ENCODE measurements around the gene SLC25A12.

Gene SLC25A12

GRCh38 chr2:171835386-171835785, 58.7 kb downstream of the SLC25A12 start:
- Histone ChIP-seq H3K4me2 (no peak overlapping the region), H3K36me3 (ENCODE audit: insufficient read depth) (no peaks in the 10 kb centered on the region), H2AFZ (ENCODE audit: low read depth) (no peak overlapping the region), H3K9ac (no peak overlapping the region), H4K20me1 (ENCODE audit: insufficient read depth) (no peaks in the 10 kb centered on the region), H3K27me3 (ENCODE audit: insufficient read depth, low read depth) (no peaks in the 10 kb centered on the region), H3K27ac (no peak overlapping the region), H3K79me2 (ENCODE audit: insufficient read depth, low read depth) (no peaks in the 10 kb centered on the region), H3K4me1 (ENCODE audit: low read depth, poor library complexity, severe bottlenecking) (no peaks in the 10 kb centered on the region), H3K4me3 (IDR thresholded peaks at IDR 0.05; ENCODE audit: insufficient read depth, low read depth, low read length) (no peak overlapping the region)
- no peak for TF ChIP-seq CTCF (conservative IDR thresholded peaks at IDR 0.05; ENCODE audit: low read depth, low read length)

- no peak overlapping the region for H2AFZ ChIP-seq (ENCODE audit: low read depth)
- H4K20me1 ChIP-seq (ENCODE audit: insufficient read depth) = no peaks in the 10 kb centered on the region
- no peaks in the 10 kb centered on the region for H3K27me3 ChIP-seq (ENCODE audit: insufficient read depth, low read depth)
- H3K4me2 ChIP-seq = no peak overlapping the region
- H3K27ac ChIP-seq = no peak overlapping the region
- no peak overlapping the region for H3K9ac ChIP-seq
- no peaks in the 10 kb centered on the region for H3K4me1 ChIP-seq (ENCODE audit: low read depth, poor library complexity, severe bottlenecking)
- no peak for TF ChIP-seq CTCF (conservative IDR thresholded peaks at IDR 0.05; ENCODE audit: low read depth, low read length)
- no peaks in the 10 kb centered on the region for H3K36me3 ChIP-seq (ENCODE audit: insufficient read depth)
- no peaks in the 10 kb centered on the region for H3K79me2 ChIP-seq (ENCODE audit: insufficient read depth, low read depth)
- H3K4me3 ChIP-seq (IDR thresholded peaks at IDR 0.05; ENCODE audit: insufficient read depth, low read depth, low read length) = no peak overlapping the region
These were observed 59.8 kb downstream of the SLC25A12 start for GRCh38 chr2:171834286-171834685.

- H3K4me3 ChIP-seq (IDR thresholded peaks at IDR 0.05; ENCODE audit: insufficient read depth, low read depth, low read length) = no peak overlapping the region
- H2AFZ ChIP-seq (ENCODE audit: low read depth) = no peak overlapping the region
- TF ChIP-seq CTCF (conservative IDR thresholded peaks at IDR 0.05; ENCODE audit: low read depth, low read length) = no peak
- H4K20me1 ChIP-seq (ENCODE audit: insufficient read depth) = no peaks in the 10 kb centered on the region
- no peaks in the 10 kb centered on the region for H3K27me3 ChIP-seq (ENCODE audit: insufficient read depth, low read depth)
- no peaks in the 10 kb centered on the region for H3K4me1 ChIP-seq (ENCODE audit: low read depth, poor library complexity, severe bottlenecking)
- no peaks in the 10 kb centered on the region for H3K79me2 ChIP-seq (ENCODE audit: insufficient read depth, low read depth)
- no peak overlapping the region for H3K27ac ChIP-seq
- no peak overlapping the region for H3K9ac ChIP-seq
- H3K4me2 ChIP-seq = no peak overlapping the region
- no peaks in the 10 kb centered on the region for H3K36me3 ChIP-seq (ENCODE audit: insufficient read depth)
These were observed 61.6 kb downstream of the SLC25A12 start for GRCh38 chr2:171832489-171832888.

- H3K36me3 ChIP-seq (ENCODE audit: insufficient read depth) = no peaks in the 10 kb centered on the region
- no peak for TF ChIP-seq CTCF (conservative IDR thresholded peaks at IDR 0.05; ENCODE audit: low read depth, low read length)
These were observed 64.0 kb downstream of the SLC25A12 start for GRCh38 chr2:171830039-171830438.

More at GRCh38 chr2:171830039-171830438, 64.0 kb downstream of the SLC25A12 start:
- Histone ChIP-seq H3K9ac (no peak overlapping the region), H3K27ac (no peak overlapping the region), H3K27me3 (ENCODE audit: insufficient read depth, low read depth) (no peaks in the 10 kb centered on the region), H3K4me2 (no peak overlapping the region), H2AFZ (ENCODE audit: low read depth) (no peak overlapping the region), H3K4me1 (ENCODE audit: low read depth, poor library complexity, severe bottlenecking) (no peaks in the 10 kb centered on the region), H3K79me2 (ENCODE audit: insufficient read depth, low read depth) (no peaks in the 10 kb centered on the region), H4K20me1 (ENCODE audit: insufficient read depth) (no peaks in the 10 kb centered on the region), H3K4me3 (IDR thresholded peaks at IDR 0.05; ENCODE audit: insufficient read depth, low read depth, low read length) (no peak overlapping the region)
